Motor neuron (in vitro differentiated cells): ENCODE measurements around the gene KRTAP5-7. TPM values are rescaled to one million over a fixed set of nuclear protein-coding genes. Genes with fewer than 3 reads are reported as not detected.
"Not testable (repeated sequence)": the region's sequence is repeated elsewhere in the genome, so short reads cannot be mapped to it uniquely, and the experiment has no call there.

ENCODE experiments used
- ATAC-seq, 8 experiments: fragments of 200-7000 bp; cut with Tn5 transposase; replicated peaks in 6 of 8; 2 replicates each; pipeline ENCODE4 v1.8.0; 2021; ENCODE audit warnings: mild to moderate bottlenecking in 8 of 8, moderate library complexity in 8 of 8
- H3K27ac ChIP-seq, 2 donors: fragments of 250-450 bp; sonication (Bioruptor Pico); 2 replicates each; pipeline ENCODE4 v1.9.0; 2021; ENCODE audit warnings: antibody characterized with exemption in 2 of 2, mild to moderate bottlenecking in 2 of 2, moderate library complexity in 1 of 2
- H3K4me1 ChIP-seq, 2 donors: fragments of 250-450 bp; sonication (Bioruptor Pico); replicated peaks in 1 of 2; 2 replicates each; pipeline ENCODE4 v1.6.1; 2021; ENCODE audit warnings: antibody characterized with exemption in 2 of 2, mild to moderate bottlenecking in 2 of 2, moderate library complexity in 1 of 2
- H3K4me3 ChIP-seq, 5 donors: fragments of 250-450 bp; sonication (Bioruptor Pico); 2 replicates each; pipeline ENCODE4 v1.9.0; 2021; ENCODE audit warnings: antibody characterized with exemption in 5 of 5, mild to moderate bottlenecking in 5 of 5, moderate library complexity in 4 of 5
- WGBS, 10 experiments: fragments of 450-650 bp; shearing (Covaris generic); methylation state at CpG; one replicate each; pipeline ENCODE4 v1.0.0; 2022; 5-methylcytosine and 5-hydroxymethylcytosine counted together
- in situ Hi-C, 9 experiments: fragments of 400-800 bp; cut with MboI; loops; one replicate each; pipeline ENCODE4 v1.15.0; 2021; ENCODE audit warnings: low sequenced_read_pairs in 9 of 9, low pct_unique_long_range_greater_than_20kb in 2 of 9; ENCODE audit not compliant: unreplicated experiment in 9 of 9
- total RNA-seq, 8 experiments: library from RNA; unstranded; fragments of 300-600 nt; gene quantifications; 2 replicates each; pipeline versions ENCODE4 v1.2.3 to v1.2.4, GENCODE V29; 2022

Gene KRTAP5-7
- total RNA-seq, 8 experiments from 2014 or later: 0.21 to 0.91 (median 0.27) TPM; not detected in 1

GRCh38 chr11:71576688-71577465 is 49.8 kb downstream of the KRTAP5-7 start:
- ATAC-seq, H3K27ac ChIP-seq, H3K4me3 ChIP-seq, in situ Hi-C loops: not testable (repeated sequence)
- WGBS, 10 experiments: 97 to 100% methylated on average over 1 to 5 of the region's 41 CpGs; no CpG with 5 or more reads in 8 of the 10 experiments
- H3K4me1 ChIP-seq: peaks cover 9 to 10% of the 10 kb centered on the region in 2 donors

DNA sequence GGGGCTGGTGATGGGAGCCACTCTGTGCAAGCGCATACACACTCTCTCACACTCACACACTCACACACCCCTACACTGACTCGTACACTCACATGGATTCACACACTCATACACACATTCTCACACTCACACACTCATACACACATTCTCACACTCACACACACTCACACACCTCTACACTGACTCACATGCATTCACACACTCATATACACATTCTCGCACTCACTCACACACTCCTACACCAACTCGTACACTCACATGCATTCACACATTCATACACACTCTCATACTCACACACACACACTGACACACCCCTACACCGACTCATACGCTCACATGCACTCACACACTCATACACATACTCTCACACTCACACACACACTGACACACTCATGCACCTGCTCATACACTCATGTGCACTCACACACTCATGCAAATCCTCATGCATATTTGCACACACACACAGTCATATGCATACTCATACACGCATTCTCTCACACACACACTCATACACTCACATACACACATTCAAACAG is 50.5 kb downstream of the KRTAP5-7 start:
- WGBS, 10 experiments: 17 to 100% (median 76%) methylated on average over 1 to 6 of the region's 7 CpGs; no CpG with 5 or more reads in 3 of the 10 experiments

More for the DNA sequence above, 50.5 kb downstream of the KRTAP5-7 start:
- H3K4me1 ChIP-seq: peaks cover 9 to 10% of the 10 kb centered on the region in 2 donors
- no peak overlapping the region for H3K27ac ChIP-seq
- H3K4me3 ChIP-seq: no peak overlapping the region
- in situ Hi-C loops: no loop called here
- ATAC-seq: no peak

Other genes starting within 250 kb of the KRTAP5-7 start
- gene DHCR7, start 78.9 kb upstream of the KRTAP5-7 start, total RNA-seq: 100 to 1,000 TPM in 2 of 8 experiments, 10 to 100 TPM in 6; 15.3 to 155 (median 49.6) TPM
- gene NADSYN1, start 74.1 kb upstream of the KRTAP5-7 start, total RNA-seq: 100 to 1,000 TPM in 1 of 8 experiments, 10 to 100 TPM in 7; 20.3 to 120 (median 37.1) TPM
- gene KRTAP5-8, start 10.8 kb downstream of the KRTAP5-7 start, total RNA-seq: under 1 TPM in 7 of 8 experiments, not detected in 1; 0.11 to 0.81 (median 0.37) TPM
- gene KRTAP5-9, start 21.2 kb downstream of the KRTAP5-7 start, total RNA-seq: 1 to 10 TPM in 1 of 8 experiments, under 1 TPM in 3, not detected in 4; 0.36 to 1.2 (median 0.39) TPM
- under 1 TPM in 4 of 8 experiments, not detected in 4; 0.17 to 0.66 (median 0.32) TPM for gene KRTAP5-10, start 38.3 kb downstream of the KRTAP5-7 start, total RNA-seq
- gene KRTAP5-11, start 55.6 kb downstream of the KRTAP5-7 start, total RNA-seq: under 1 TPM in 1 of 8 experiments, not detected in 7; 0.76 TPM